H1 (cell line): ENCODE data around the gene DDX5. TPM values are rescaled to one million over a fixed set of nuclear protein-coding genes. Genes with fewer than 3 reads are reported as not detected.

Experiments used
- CTCF ChIA-PET: fragments of 300-600 bp; sonication (Branson Sonifier 250); formaldehyde crosslinking; loops from one replicate; lab custom pipeline; 2021; ENCODE audit not compliant: partially characterized antibody; lab: Charles Lee
- POLR2A ChIA-PET: fragments of 300-600 bp; sonication (Branson Sonifier 250); formaldehyde crosslinking; loops from one replicate; lab custom pipeline; 2021; ENCODE audit warnings: inconsistent platforms; ENCODE audit not compliant: partially characterized antibody; lab: Charles Lee
- DNase-seq, 2 experiments: peaks; one replicate each; pipeline versions ENCODE4 v3.0.0 to v3.0.0-alpha.2; 2010 to 2022; ENCODE audit warnings: low spot score in 2 of 2, low read depth in 1 of 2, mixed read lengths in 1 of 2
- FAIRE-seq: peaks from 2 replicates; lab custom pipeline; 2011; peaks lifted over from hg19 to GRCh38; lab: Jason Lieb, UNC
- H2AFZ ChIP-seq: 2 replicates; pipeline ENCODE4 v1.8.1; 2012; ENCODE audit warnings: low read length, inconsistent platforms
- H2AK5ac ChIP-seq: 2 replicates; pipeline ENCODE4 v1.6.1; 2013; ENCODE audit warnings: low read depth, low read length
- H2BK120ac ChIP-seq: replicated peaks from 2 replicates; pipeline ENCODE3; 2013; ENCODE audit warnings: low read depth, low read length, inconsistent platforms
- H2BK12ac ChIP-seq: 2 replicates; pipeline ENCODE4 v1.6.1; 2013; ENCODE audit warnings: low read depth, low read length
- H2BK15ac ChIP-seq: 2 replicates; pipeline ENCODE4 v1.6.1; 2013; ENCODE audit warnings: low read length
- H2BK20ac ChIP-seq: 2 replicates; pipeline ENCODE4 v1.6.1; 2013; ENCODE audit warnings: low read length
- H2BK5ac ChIP-seq: 2 replicates; pipeline ENCODE4 v1.6.1; 2013; ENCODE audit warnings: low read depth, low read length
- H3K14ac ChIP-seq: 2 replicates; pipeline ENCODE4 v1.6.1; 2013; ENCODE audit warnings: inconsistent platforms; ENCODE audit not compliant: insufficient read length
- H3K18ac ChIP-seq: 2 replicates; pipeline ENCODE4 v1.6.1; 2013; ENCODE audit warnings: low read length; ENCODE audit errors: extremely low read depth
- H3K23ac ChIP-seq: 2 replicates; pipeline ENCODE4 v1.6.1; 2013; ENCODE audit warnings: inconsistent platforms; ENCODE audit not compliant: insufficient read length
- H3K23me2 ChIP-seq: 2 replicates; pipeline ENCODE4 v1.6.1; 2013; ENCODE audit warnings: low read depth, low read length
- H3K27ac ChIP-seq: 2 replicates; pipeline ENCODE4 v1.6.1; 2011; ENCODE audit warnings: low read depth, low read length, inconsistent platforms
- H3K27me3 ChIP-seq, 4 experiments: replicated peaks in 1 of 4; 1 replicate in 1 of 4; 2 replicates in 3 of 4; pipeline versions ENCODE4 v1.6.1 to v1.8.1; 2011 to 2013; ENCODE audit warnings: low read length in 3 of 4, mild to moderate bottlenecking in 3 of 4, inconsistent platforms in 2 of 4, mixed read lengths in 2 of 4, moderate library complexity in 1 of 4; ENCODE audit not compliant: control insufficient read depth in 3 of 4, insufficient read depth in 3 of 4; ENCODE audit errors: extremely low read depth in 1 of 4
- H3K36me3 ChIP-seq, 4 experiments: 2 replicates each; pipeline versions ENCODE4 v1.6.1 to v1.8.1; 2011 to 2013; ENCODE audit warnings: mild to moderate bottlenecking in 4 of 4, low read length in 3 of 4, moderate library complexity in 2 of 4, control low read depth in 1 of 4, inconsistent platforms in 1 of 4; ENCODE audit not compliant: insufficient read depth in 4 of 4, control insufficient read depth in 2 of 4
- H3K4ac ChIP-seq: replicated peaks from 2 replicates; pipeline ENCODE3; 2013; ENCODE audit warnings: low read length, low read depth, mixed read lengths, inconsistent platforms; ENCODE audit not compliant: insufficient read length
- H3K4me1 ChIP-seq, 4 experiments: replicated peaks in 1 of 4; 1 replicate in 1 of 4; 2 replicates in 3 of 4; pipeline versions ENCODE4 v1.6.1 to v1.8.1; 2011 to 2013; ENCODE audit warnings: low read length in 3 of 4, inconsistent platforms in 2 of 4, mixed read lengths in 1 of 4; ENCODE audit not compliant: insufficient read depth in 4 of 4, control insufficient read depth in 3 of 4
- H3K4me2 ChIP-seq, 2 experiments: 2 replicates each; pipeline versions ENCODE4 v1.6.1 to v1.8.1; 2011 to 2013; ENCODE audit warnings: low read depth in 2 of 2, low read length in 2 of 2, control low read depth in 1 of 2, inconsistent platforms in 1 of 2, mild to moderate bottlenecking in 1 of 2; ENCODE audit not compliant: insufficient read depth in 1 of 2
- H3K4me3 ChIP-seq, 4 experiments: fragments of 200-600, 300-600 bp in 1 of 4; sonication (generic), shearing (Covaris generic), sonication (Bioruptor Twin) in 1 of 4; 2 replicates each; pipeline versions ENCODE4 v1.5.1 to v1.8.1; 2011 to 2016; ENCODE audit warnings: low read length in 4 of 4, low read depth in 3 of 4, control low read depth in 2 of 4, inconsistent platforms in 2 of 4, mild to moderate bottlenecking in 2 of 4, mixed read lengths in 1 of 4, moderate library complexity in 1 of 4; ENCODE audit not compliant: insufficient read depth in 2 of 4; ENCODE audit errors: extremely low read depth in 1 of 4
- H3K56ac ChIP-seq: replicated peaks from 2 replicates; pipeline ENCODE3; 2013; ENCODE audit warnings: low read depth, mild to moderate bottlenecking, mixed read lengths, low read length, inconsistent platforms; ENCODE audit not compliant: insufficient read length
- H3K79me1 ChIP-seq: 2 replicates; pipeline ENCODE4 v1.6.1; 2013; ENCODE audit warnings: low read depth, low read length, control low read depth
- H3K79me2 ChIP-seq, 2 experiments: 2 replicates each; pipeline versions ENCODE4 v1.6.1 to v1.8.1; 2012 to 2013; ENCODE audit warnings: low read length in 2 of 2, mild to moderate bottlenecking in 2 of 2, inconsistent platforms in 1 of 2; ENCODE audit not compliant: insufficient read depth in 2 of 2, control insufficient read depth in 1 of 2
- H3K9ac ChIP-seq, 4 experiments: replicated peaks in 1 of 4; 1 replicate in 1 of 4; 2 replicates in 3 of 4; pipeline versions ENCODE4 v1.6.1 to v1.8.1; 2011 to 2013; ENCODE audit warnings: low read depth in 3 of 4, low read length in 3 of 4, control low read depth in 2 of 4, mild to moderate bottlenecking in 2 of 4, moderate library complexity in 2 of 4, inconsistent platforms in 1 of 4; ENCODE audit errors: extremely low read depth in 1 of 4
- H3K9me3 ChIP-seq, 2 experiments: 2 replicates each; pipeline versions ENCODE4 v1.6.1 to v1.8.1; 2012 to 2013; ENCODE audit warnings: mild to moderate bottlenecking in 2 of 2, moderate library complexity in 2 of 2, control low read depth in 1 of 2, inconsistent platforms in 1 of 2, low read depth in 1 of 2, low read length in 1 of 2, mixed read lengths in 1 of 2; ENCODE audit not compliant: insufficient read depth in 2 of 2
- H4K20me1 ChIP-seq, 2 experiments: replicated peaks in 1 of 2; 2 replicates each; pipeline versions ENCODE3 to v1.8.1; 2011 to 2013; ENCODE audit warnings: inconsistent platforms in 2 of 2, low read length in 2 of 2, mild to moderate bottlenecking in 1 of 2; ENCODE audit not compliant: insufficient read depth in 2 of 2, control insufficient read depth in 1 of 2
- H4K5ac ChIP-seq: 2 replicates; pipeline ENCODE4 v1.6.1; 2013; ENCODE audit warnings: low read length, low read depth, mixed read lengths, inconsistent platforms; ENCODE audit not compliant: insufficient read length
- H4K8ac ChIP-seq: 2 replicates; pipeline ENCODE4 v1.8.0; 2013; ENCODE audit warnings: mild to moderate bottlenecking, moderate library complexity, low read length, inconsistent platforms; ENCODE audit not compliant: insufficient read depth; ENCODE audit errors: extremely low read depth
- H4K91ac ChIP-seq: replicated peaks from 2 replicates; pipeline ENCODE3; 2013; ENCODE audit warnings: low read length, mixed read lengths, inconsistent platforms; ENCODE audit not compliant: insufficient read length
- BACH1 ChIP-seq: IDR thresholded peaks from 2 replicates; pipeline ENCODE4 v1.6.1; 2012; ENCODE audit warnings: low read length, improper control_type of control experiment
- BCL11A ChIP-seq, 2 experiments: IDR thresholded peaks; one replicate each; pipeline ENCODE4 v1.6.1; 2011; ENCODE audit warnings: low read depth in 2 of 2, low read length in 2 of 2, mild to moderate bottlenecking in 2 of 2
- PHF8 ChIP-seq: fragments of 200-600 bp; sonication (generic); conservative IDR thresholded peaks from 2 replicates; pipeline ENCODE4 v1.7.1; 2012; ENCODE audit warnings: low read depth, mild to moderate bottlenecking, inconsistent platforms, low read length, moderate library complexity
- RBBP5 ChIP-seq: IDR thresholded peaks from 2 replicates; pipeline ENCODE4 v1.7.1; 2012; ENCODE audit warnings: low read depth, mild to moderate bottlenecking, inconsistent platforms, low read length, moderate library complexity, borderline replicate concordance
- SIN3A ChIP-seq, 2 experiments: IDR thresholded peaks in 1 of 2; conservative IDR thresholded peaks in 1 of 2; 2 replicates each; pipeline ENCODE4 v1.6.1; 2011 to 2012; ENCODE audit warnings: low read length in 2 of 2, improper control_type of control experiment in 1 of 2, low read depth in 1 of 2, mild to moderate bottlenecking in 1 of 2
- SP2 ChIP-seq: IDR thresholded peaks from 2 replicates; pipeline ENCODE4 v1.6.1; 2012; ENCODE audit warnings: mild to moderate bottlenecking, low read length, inconsistent platforms
- WGBS, 2 experiments: shearing (Covaris generic) in 1 of 2; methylation state at CpG; one replicate each; pipeline versions ENCODE4 v1.1.6 to v1.1.7; 2013 to 2015; ENCODE audit warnings: low lambda C conversion rate in 2 of 2, mixed read lengths in 2 of 2, inconsistent platforms in 1 of 2, low coverage in 1 of 2, missing lambda C conversion rate in 1 of 2; ENCODE audit not compliant: insufficient replicate concordance in 2 of 2, insufficient coverage in 1 of 2, insufficient read length in 1 of 2; ENCODE audit errors: extremely low coverage in 1 of 2, missing lambda C conversion rate in 1 of 2; 5-methylcytosine and 5-hydroxymethylcytosine counted together
- polyA plus RNA-seq, 7 experiments: library from polyadenylated mRNA; depleted of rRNA in 3 of 7; stranded (reverse) in 5 of 7; unstranded in 2 of 7; fragments of >200 nt in 5 of 7; fragments of 200-250 nt in 2 of 7; gene quantifications; 1 replicate in 5 of 7; 2 replicates in 1 of 7; 4 replicates in 1 of 7; pipeline versions ENCODE4 v1.2.1 to v1.2.3, GENCODE V29; 2011 to 2013; ENCODE audit warnings: missing spikeins in 2 of 7, mixed read lengths in 2 of 7
- total RNA-seq: library from RNA; stranded (reverse); fragmentation: NEBNext Ultra II Directional; extraction: Animal tissue kit (Norgen Biotek cat#: 25700); gene quantifications from 2 replicates; pipeline ENCODE4 v1.2.1, GENCODE V29; 2021
- TF ChIP-seq, protein P1 (sequence below), 3 experiments: IDR thresholded peaks; 1 replicate in 2 of 3; 2 replicates in 1 of 3; pipeline versions ENCODE4 v1.5.1 to v1.6.1; 2011; ENCODE audit warnings: low read length in 3 of 3, mild to moderate bottlenecking in 3 of 3, inconsistent platforms in 2 of 3, low read depth in 1 of 3, moderate library complexity in 1 of 3; ENCODE audit not compliant: insufficient read depth in 1 of 3; ENCODE audit errors: control extremely low read depth in 1 of 3

DDX5 gene
- total and polyA plus RNA-seq, 2 of the 8 experiments (the other 6 are each of a cell fraction or from before 2014, with no cell fraction given): 572 to 591 TPM

DNA sequence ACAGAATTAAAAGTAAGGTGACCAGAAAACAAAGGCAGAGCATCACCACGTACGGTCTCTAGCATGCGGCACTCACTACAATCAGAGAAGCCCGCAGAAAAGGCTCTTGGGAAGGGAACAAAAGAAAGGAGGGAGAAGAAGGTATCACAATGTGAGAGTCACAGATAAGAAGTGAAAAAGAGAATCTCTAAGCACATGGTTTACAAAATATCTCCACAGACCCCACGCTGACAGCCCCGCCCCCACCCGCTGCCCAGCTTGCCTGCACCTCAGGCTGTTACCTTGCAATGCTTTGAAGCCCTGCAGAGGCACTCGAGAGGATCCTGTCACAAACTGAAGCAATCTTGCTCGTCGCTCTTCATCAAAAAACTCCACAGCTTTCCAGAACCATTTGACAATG lies 41.2 kb upstream of the DDX5 start:
- WGBS, 2 experiments: 69% methylated on average over 10 of the region's 10 CpGs; no CpG with 5 or more reads in 1 of the 2 experiments
- no peak for TF ChIP-seq BACH1
- no peak for TF ChIP-seq BCL11A (IDR thresholded peaks at IDR 0.05; ENCODE audit: low read depth in 2 of 2, low read length in 2 of 2)
- TF ChIP-seq, protein P1, sequence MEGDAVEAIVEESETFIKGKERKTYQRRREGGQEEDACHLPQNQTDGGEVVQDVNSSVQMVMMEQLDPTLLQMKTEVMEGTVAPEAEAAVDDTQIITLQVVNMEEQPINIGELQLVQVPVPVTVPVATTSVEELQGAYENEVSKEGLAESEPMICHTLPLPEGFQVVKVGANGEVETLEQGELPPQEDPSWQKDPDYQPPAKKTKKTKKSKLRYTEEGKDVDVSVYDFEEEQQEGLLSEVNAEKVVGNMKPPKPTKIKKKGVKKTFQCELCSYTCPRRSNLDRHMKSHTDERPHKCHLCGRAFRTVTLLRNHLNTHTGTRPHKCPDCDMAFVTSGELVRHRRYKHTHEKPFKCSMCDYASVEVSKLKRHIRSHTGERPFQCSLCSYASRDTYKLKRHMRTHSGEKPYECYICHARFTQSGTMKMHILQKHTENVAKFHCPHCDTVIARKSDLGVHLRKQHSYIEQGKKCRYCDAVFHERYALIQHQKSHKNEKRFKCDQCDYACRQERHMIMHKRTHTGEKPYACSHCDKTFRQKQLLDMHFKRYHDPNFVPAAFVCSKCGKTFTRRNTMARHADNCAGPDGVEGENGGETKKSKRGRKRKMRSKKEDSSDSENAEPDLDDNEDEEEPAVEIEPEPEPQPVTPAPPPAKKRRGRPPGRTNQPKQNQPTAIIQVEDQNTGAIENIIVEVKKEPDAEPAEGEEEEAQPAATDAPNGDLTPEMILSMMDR (IDR thresholded peaks at IDR 0.05; ENCODE audit: control extremely low read depth in 1 of 3, insufficient read depth in 1 of 3, low read depth in 1 of 3, low read length in 3 of 3): peak in 2 of 3 experiments; percentile 18 to 25; a peak in 2 of 4 replicates
- 0 out of 4 replicates have a peak, but pooled peaks of 1 of the 2 experiments have one; percentile 35 for TF ChIP-seq SIN3A (conservative IDR thresholded peaks at IDR 0.05 in 1 of 2, IDR thresholded peaks at IDR 0.05 in 1 of 2; ENCODE audit: low read depth in 1 of 2, low read length in 2 of 2)
- no peak for TF ChIP-seq SP2
- no peak for TF ChIP-seq PHF8
- TF ChIP-seq RBBP5: no peak

More for the DNA sequence above, 41.2 kb upstream of the DDX5 start:
- Histone ChIP-seq H3K23me2 (no peaks in the 10 kb centered on the region), H2AFZ (no peak overlapping the region), H3K14ac (no peak overlapping the region), H3K79me1 (no peaks in the 10 kb centered on the region), H2BK5ac (no peak overlapping the region), H2BK120ac (no peak overlapping the region), H2AK5ac (no peak overlapping the region), H4K91ac (no peak overlapping the region), H3K27ac (no peak overlapping the region), H3K56ac (no peak overlapping the region), H2BK20ac (no peak overlapping the region), H3K9ac (no peak overlapping the region), H3K4me2 (no peak overlapping the region; a peak in 1 of 4 replicates), H3K18ac (no peak overlapping the region), H2BK15ac (no peak overlapping the region), H3K4ac (no peak overlapping the region), H3K4me3 (no peak overlapping the region), H3K27me3 (no peaks in the 10 kb centered on the region), H4K8ac (no peak overlapping the region), H3K36me3 (peaks cover 0 to 21% (median 0%) of the 10 kb centered on the region in 4 experiments; a peak in 1 of 8 replicates), H4K20me1 (peaks cover 0 to 2% of the 10 kb centered on the region in 2 experiments), H3K23ac (no peak overlapping the region), H4K5ac (no peak overlapping the region), H3K4me1 (peaks cover 0 to 4% (median 0%) of the 10 kb centered on the region in 4 experiments; a peak in 2 of 7 replicates), H3K79me2 (no peaks in the 10 kb centered on the region), H3K9me3 (no peaks in the 10 kb centered on the region), H2BK12ac (no peak overlapping the region)
- FAIRE-seq (no peak), DNase-seq (no peak)
- CTCF ChIA-PET: interaction anchor here (0.6 to 3.1 kb wide), 9 partner anchors 12 to 192 kb away, joined by 3 to 13 read pairs (median 3); no protein-coding TSS in a partner anchor
- POLR2A ChIA-PET: interaction anchor here (1.0 to 2.9 kb wide), 3 partner anchors 8 to 48 kb away, joined by 5 to 22 read pairs (median 7); partner anchors contain the start of genes CEP95 and DDX5
